Measurements from ENCODE around the gene FARP1.

DNA sequence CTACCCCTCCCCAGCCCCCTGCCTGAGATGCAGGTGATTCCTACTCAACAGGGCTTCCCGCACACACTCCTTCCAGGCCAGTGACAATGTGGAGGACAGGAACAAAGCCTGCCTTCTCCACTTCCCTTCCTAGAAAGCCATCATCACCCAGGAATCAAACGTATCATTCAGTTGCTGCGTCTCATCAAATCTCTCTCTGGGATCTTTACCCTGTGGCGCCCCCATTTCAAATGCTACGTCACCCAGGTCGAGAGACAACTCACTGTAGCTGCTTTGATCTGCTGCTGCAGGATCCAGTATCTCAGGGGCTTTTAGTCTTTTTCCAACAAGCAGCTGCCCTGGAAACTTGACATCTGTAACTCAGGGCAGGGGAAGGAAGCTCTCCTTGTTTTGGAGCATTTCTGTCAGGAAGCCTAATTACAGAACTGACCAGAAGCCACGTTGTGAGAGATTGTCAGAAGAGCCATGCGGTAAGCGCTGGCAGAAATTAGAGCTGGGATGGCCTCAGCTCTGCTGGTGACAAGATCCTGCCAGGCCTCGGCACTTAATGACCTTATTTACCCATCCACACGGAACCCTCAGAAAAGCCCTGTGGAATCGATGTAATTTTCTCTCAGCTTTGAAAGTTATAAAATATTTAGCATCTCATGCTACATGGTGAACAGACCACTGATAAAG lies 293.5 kb downstream of the FARP1 start:
- no peak for TF ChIP-seq POLR2A (IDR thresholded peaks at IDR 0.05)
- TF ChIP-seq, protein P1, sequence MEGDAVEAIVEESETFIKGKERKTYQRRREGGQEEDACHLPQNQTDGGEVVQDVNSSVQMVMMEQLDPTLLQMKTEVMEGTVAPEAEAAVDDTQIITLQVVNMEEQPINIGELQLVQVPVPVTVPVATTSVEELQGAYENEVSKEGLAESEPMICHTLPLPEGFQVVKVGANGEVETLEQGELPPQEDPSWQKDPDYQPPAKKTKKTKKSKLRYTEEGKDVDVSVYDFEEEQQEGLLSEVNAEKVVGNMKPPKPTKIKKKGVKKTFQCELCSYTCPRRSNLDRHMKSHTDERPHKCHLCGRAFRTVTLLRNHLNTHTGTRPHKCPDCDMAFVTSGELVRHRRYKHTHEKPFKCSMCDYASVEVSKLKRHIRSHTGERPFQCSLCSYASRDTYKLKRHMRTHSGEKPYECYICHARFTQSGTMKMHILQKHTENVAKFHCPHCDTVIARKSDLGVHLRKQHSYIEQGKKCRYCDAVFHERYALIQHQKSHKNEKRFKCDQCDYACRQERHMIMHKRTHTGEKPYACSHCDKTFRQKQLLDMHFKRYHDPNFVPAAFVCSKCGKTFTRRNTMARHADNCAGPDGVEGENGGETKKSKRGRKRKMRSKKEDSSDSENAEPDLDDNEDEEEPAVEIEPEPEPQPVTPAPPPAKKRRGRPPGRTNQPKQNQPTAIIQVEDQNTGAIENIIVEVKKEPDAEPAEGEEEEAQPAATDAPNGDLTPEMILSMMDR (IDR thresholded peaks at IDR 0.05) = no peak
- no peak for TF ChIP-seq EP300 (IDR thresholded peaks at IDR 0.05)

All from sigmoid colon (tissue), 4 donors.